ENCODE data around the gene ABCC2.

ABCC2 gene

DNA sequence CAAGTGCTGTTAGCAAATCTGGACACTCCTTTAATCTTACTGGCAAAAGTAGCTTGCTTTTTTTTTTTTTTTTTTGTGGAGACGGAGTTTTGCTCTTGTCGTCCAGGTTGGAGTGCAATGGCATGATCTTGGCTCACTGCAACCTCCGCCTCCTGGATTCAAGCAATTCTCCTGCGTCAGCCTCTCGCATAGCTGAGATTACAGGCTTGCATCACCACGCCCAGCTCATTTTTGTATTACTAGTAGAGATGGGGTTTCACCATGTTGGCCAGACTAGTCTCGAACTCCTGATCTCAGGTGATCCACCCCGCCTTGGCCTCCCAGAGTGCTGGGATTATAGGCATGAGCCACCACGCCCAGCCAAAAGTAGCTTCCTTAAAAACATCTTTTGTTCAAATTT is 112.6 kb downstream of the ABCC2 start:
- peak; percentile 60 for DNase-seq (ENCODE audit: low read depth)

DNA sequence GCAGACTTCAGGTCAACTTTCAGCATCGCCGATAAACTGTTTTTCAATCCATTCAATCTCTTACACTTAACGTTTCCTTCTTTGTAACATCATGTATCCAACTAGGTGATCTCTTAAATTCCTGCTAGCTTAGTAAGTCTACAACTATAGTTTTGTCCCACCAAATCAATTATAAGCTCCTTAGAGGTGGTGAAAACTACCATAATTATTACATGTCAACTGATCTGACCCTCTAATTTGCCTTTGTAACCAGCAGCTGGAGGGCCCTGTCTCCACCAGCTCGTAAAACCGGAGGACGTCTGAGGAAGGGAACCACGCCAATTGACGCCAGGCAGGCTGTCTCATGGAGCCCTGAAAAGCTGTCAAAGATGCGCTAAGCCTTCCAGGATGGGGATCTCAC is 113.4 kb downstream of the ABCC2 start:
- DNase-seq (ENCODE audit: low read depth) = no peak
